ENCODE data around the gene CASP1.

DNA sequence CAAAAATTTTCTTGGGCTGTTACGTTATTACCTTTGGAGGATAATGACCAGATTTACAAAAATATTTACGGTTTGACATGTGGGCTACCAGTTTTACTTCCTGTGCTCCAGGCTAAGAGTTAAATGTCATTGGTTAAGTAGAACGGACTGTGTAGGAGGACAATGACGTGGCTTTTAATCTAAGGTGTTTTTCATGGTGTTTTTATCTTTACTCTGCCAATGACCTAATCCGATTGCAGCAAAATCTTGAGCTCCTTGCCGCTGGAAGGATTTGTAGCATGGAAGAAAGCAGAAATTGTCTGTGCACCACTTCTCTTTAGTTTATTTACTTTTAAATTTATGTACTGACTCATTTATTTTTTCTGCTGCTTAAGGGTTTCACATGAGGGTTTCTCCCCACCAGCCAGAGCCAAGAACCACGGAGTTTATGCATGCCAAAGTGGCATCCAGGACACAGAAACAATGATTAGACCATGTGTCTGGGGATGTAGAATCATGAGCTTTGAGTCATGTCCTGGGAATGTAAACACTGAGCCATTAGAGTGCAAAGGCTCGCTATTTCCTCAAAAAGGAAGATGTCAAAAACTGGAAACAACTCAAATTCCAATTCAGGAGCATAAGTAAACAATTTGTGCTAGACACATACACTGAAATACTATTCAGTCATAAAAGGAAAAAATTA, 12.1 kb upstream of the CASP1 start:
- TF ChIP-seq, protein P1, sequence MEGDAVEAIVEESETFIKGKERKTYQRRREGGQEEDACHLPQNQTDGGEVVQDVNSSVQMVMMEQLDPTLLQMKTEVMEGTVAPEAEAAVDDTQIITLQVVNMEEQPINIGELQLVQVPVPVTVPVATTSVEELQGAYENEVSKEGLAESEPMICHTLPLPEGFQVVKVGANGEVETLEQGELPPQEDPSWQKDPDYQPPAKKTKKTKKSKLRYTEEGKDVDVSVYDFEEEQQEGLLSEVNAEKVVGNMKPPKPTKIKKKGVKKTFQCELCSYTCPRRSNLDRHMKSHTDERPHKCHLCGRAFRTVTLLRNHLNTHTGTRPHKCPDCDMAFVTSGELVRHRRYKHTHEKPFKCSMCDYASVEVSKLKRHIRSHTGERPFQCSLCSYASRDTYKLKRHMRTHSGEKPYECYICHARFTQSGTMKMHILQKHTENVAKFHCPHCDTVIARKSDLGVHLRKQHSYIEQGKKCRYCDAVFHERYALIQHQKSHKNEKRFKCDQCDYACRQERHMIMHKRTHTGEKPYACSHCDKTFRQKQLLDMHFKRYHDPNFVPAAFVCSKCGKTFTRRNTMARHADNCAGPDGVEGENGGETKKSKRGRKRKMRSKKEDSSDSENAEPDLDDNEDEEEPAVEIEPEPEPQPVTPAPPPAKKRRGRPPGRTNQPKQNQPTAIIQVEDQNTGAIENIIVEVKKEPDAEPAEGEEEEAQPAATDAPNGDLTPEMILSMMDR (IDR thresholded peaks at IDR 0.05), result no peak
- TF ChIP-seq SIN3A (IDR thresholded peaks at IDR 0.05; ENCODE audit: borderline replicate concordance, insufficient read depth, low read depth, low read length) (no peak), POLR2AphosphoS5 (IDR thresholded peaks at IDR 0.05; ENCODE audit: low read depth, low read length) (peak; percentile 58; the same call in 1 of the 2 replicates), TCF7L2 (IDR thresholded peaks at IDR 0.05; ENCODE audit: low read depth, low read length) (peak; percentile 70; the same call in 1 of the 2 replicates)
